Right lobe of liver (tissue), 4 donors: ENCODE data around the gene TCF7L2.

ENCODE experiments used
- POLR2A ChIP-seq: fragments of 450-650 bp; IDR thresholded peaks from one replicate; pipeline ENCODE4 v1.6.1; 2017; ENCODE audit warnings: antibody characterized with exemption, mild to moderate bottlenecking
- TF ChIP-seq, protein P1 (sequence below), 4 donors: fragments of 200-600 bp in 3 of 4; fragments of 450-650 bp in 1 of 4; IDR thresholded peaks; one replicate each; pipeline versions ENCODE4 v1.5.1 to v1.8.0; 2016 to 2022; ENCODE audit warnings: antibody characterized with exemption in 4 of 4, mild to moderate bottlenecking in 2 of 4
- donor health status: DM: no; HTN: no; CAD: no.
- donor health status: DM: no; HTN: no; CAD: no.
- donor health status: DM: no; HTN: yes; CAD: no.

DNA sequence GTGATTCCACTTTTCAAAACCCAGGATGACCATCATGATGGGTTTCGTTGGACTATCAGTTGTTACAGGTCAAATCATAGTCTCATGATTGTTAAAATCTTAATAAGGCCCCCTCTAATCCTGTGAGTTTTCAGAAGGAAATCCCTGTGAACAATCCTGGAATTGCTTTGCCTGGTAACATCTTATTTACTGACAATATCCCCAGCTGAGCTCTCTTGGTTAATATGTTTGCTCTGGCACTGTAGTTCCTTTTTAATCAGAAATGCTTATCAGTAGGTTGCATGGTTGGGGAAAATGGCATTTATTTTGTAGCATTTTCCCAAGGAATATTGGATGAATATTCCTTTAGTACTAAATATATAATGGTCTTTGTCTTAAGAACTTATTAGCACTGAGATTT, 163.9 kb downstream of the TCF7L2 start:
- TF ChIP-seq POLR2A, result no peak
- TF ChIP-seq, protein P1, sequence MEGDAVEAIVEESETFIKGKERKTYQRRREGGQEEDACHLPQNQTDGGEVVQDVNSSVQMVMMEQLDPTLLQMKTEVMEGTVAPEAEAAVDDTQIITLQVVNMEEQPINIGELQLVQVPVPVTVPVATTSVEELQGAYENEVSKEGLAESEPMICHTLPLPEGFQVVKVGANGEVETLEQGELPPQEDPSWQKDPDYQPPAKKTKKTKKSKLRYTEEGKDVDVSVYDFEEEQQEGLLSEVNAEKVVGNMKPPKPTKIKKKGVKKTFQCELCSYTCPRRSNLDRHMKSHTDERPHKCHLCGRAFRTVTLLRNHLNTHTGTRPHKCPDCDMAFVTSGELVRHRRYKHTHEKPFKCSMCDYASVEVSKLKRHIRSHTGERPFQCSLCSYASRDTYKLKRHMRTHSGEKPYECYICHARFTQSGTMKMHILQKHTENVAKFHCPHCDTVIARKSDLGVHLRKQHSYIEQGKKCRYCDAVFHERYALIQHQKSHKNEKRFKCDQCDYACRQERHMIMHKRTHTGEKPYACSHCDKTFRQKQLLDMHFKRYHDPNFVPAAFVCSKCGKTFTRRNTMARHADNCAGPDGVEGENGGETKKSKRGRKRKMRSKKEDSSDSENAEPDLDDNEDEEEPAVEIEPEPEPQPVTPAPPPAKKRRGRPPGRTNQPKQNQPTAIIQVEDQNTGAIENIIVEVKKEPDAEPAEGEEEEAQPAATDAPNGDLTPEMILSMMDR (IDR thresholded peaks at IDR 0.05), result no peak
